Colonic mucosa (tissue), 4 donors: ENCODE results near the gene ADGRL3. TPM values are rescaled to one million over a fixed set of nuclear protein-coding genes. Genes with fewer than 3 reads are reported as not detected.

ENCODE experiments used
- DNase-seq: peaks from one replicate; pipeline ENCODE4 v3.0.0-alpha.2; 2020
- H3K27ac ChIP-seq: fragments of 200-600 bp; one replicate; pipeline ENCODE4 v1.8.0; 2021
- H3K27me3 ChIP-seq: fragments of 200-600 bp; one replicate; pipeline ENCODE4 v1.8.0; 2021
- H3K36me3 ChIP-seq: fragments of 200-600 bp; one replicate; pipeline ENCODE4 v1.8.0; 2021
- H3K4me1 ChIP-seq: fragments of 200-600 bp; one replicate; pipeline ENCODE4 v1.8.0; 2021; ENCODE audit warnings: mild to moderate bottlenecking
- H3K4me3 ChIP-seq: fragments of 200-600 bp; one replicate; pipeline ENCODE4 v1.8.0; 2021
- H3K9ac ChIP-seq, 2 donors: one replicate each; pipeline ENCODE4 v1.7.0; 2013; ENCODE audit warnings: control low read depth in 2 of 2, low read depth in 2 of 2, low read length in 2 of 2
- H3K9me3 ChIP-seq: fragments of 200-600 bp; one replicate; pipeline ENCODE4 v1.8.0; 2021
- CTCF ChIP-seq: fragments of 200-600 bp; IDR thresholded peaks from one replicate; pipeline ENCODE4 v1.8.0; 2022; ENCODE audit warnings: antibody characterized with exemption, mild to moderate bottlenecking
- intact Hi-C: fragments of 100-400 bp; cut with DNase I; formaldehyde crosslinking; loops from one replicate; pipeline ENCODE4 v1.14.1; 2022
- total RNA-seq, 2 donors: library from RNA; stranded (reverse); fragmentation: NEBNext Ultra II Directional in 1 of 2; extraction: Animal tissue kit (Norgen Biotek cat#: 25700) in 1 of 2; gene quantifications; one replicate each; pipeline ENCODE4 v1.2.1, GENCODE V29; 2021
- donor health status: healthy.
- donor health status: DM: no; HTN: no; CAD: no.
- donor health status: DM: no; HTN: no; CAD: no.

The ADGRL3 gene
- total RNA-seq, 2 donors from 2014 or later = 4.1 to 4.4 TPM

- Histone ChIP-seq H3K9me3 (no peaks in the 10 kb centered on the region), H3K27ac (no peak overlapping the region), H3K27me3 (no peaks in the 10 kb centered on the region), H3K9ac (no peak overlapping the region), H3K4me3 (no peak overlapping the region), H3K4me1 (no peaks in the 10 kb centered on the region), H3K36me3 (no peaks in the 10 kb centered on the region)
- intact Hi-C loops = no loop called here
- DNase-seq = no peak
- no peak for TF ChIP-seq CTCF
Observed at GRCh38 chr4:61785761-61786160, 585.6 kb downstream of the ADGRL3 start.

- Histone ChIP-seq H3K9me3 (no peaks in the 10 kb centered on the region), H3K36me3 (no peaks in the 10 kb centered on the region), H3K27me3 (no peaks in the 10 kb centered on the region), H3K4me1 (no peaks in the 10 kb centered on the region), H3K4me3 (no peak overlapping the region), H3K27ac (no peak overlapping the region), H3K9ac (no peak overlapping the region)
- intact Hi-C loops = no loop called here
- no peak for DNase-seq
- TF ChIP-seq CTCF = no peak
Observed at GRCh38 chr4:61786211-61786610, 586.1 kb downstream of the ADGRL3 start.

DNA sequence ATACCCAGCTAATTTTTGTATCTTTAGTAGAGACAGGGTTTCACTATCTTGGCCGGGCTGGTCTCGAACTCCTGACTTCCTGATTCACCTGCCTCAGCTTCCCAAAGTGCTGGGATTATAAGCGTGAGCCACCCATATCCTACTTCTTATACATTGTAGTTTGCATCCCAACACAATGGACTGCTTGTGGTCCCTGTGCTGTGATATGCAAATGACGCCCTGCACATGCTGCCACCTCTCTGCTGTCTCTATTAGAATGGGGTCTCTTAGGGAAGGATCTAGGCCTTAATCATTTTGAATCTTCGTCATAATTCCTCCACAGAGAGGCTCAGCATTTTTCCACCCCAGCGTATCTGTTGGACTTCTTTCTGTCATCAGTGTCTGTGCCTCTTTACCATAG is 595.9 kb downstream of the ADGRL3 start:
- no peaks in the 10 kb centered on the region for H3K27me3 ChIP-seq

DNA sequence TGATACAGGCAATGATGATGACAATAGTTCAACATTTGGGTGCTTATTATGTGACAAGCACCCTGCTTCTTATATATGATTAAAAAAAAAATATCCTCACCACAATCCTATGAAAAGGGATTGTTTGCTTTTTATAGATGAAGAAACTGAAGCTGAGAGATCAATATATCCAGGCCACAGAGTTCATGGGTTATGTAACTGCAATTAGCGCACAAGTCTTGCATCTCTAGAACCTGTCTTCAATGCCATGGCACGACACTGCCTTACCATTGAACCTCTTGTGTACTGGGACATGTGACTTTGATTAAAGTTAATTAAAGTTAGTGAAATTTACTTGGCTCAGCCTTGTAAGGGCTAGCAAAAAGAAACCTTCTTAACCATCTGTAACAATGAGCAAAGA is 599.7 kb downstream of the ADGRL3 start:
- Histone ChIP-seq H3K9ac (no peak overlapping the region), H3K27ac (no peak overlapping the region), H3K27me3 (no peaks in the 10 kb centered on the region), H3K4me3 (no peak overlapping the region), H3K4me1 (no peaks in the 10 kb centered on the region), H3K36me3 (no peaks in the 10 kb centered on the region), H3K9me3 (no peaks in the 10 kb centered on the region)
- DNase-seq = no peak
- intact Hi-C loops = no loop called here
- no peak for TF ChIP-seq CTCF

More for the DNA sequence above, 595.9 kb downstream of the ADGRL3 start:
- Histone ChIP-seq H3K4me3 (no peak overlapping the region), H3K9ac (no peak overlapping the region), H3K4me1 (no peaks in the 10 kb centered on the region), H3K27ac (no peak overlapping the region), H3K36me3 (no peaks in the 10 kb centered on the region), H3K9me3 (no peaks in the 10 kb centered on the region)
- no peak for TF ChIP-seq CTCF
- no peak for DNase-seq
- intact Hi-C loops = no loop called here

GRCh38 chr4:61805227-61805626 is 605.1 kb downstream of the ADGRL3 start:
- Histone ChIP-seq H3K4me1 (no peaks in the 10 kb centered on the region), H3K36me3 (no peaks in the 10 kb centered on the region), H3K27me3 (no peaks in the 10 kb centered on the region), H3K27ac (no peak overlapping the region), H3K9me3 (no peaks in the 10 kb centered on the region), H3K9ac (no peak overlapping the region), H3K4me3 (no peak overlapping the region)
- no peak for TF ChIP-seq CTCF
- DNase-seq = no peak
- intact Hi-C loops = no loop called here

- Histone ChIP-seq H3K9ac (no peak overlapping the region), H3K36me3 (no peaks in the 10 kb centered on the region), H3K4me1 (no peaks in the 10 kb centered on the region), H3K27me3 (no peaks in the 10 kb centered on the region), H3K4me3 (no peak overlapping the region), H3K27ac (no peak overlapping the region), H3K9me3 (no peaks in the 10 kb centered on the region)
- intact Hi-C loops = no loop called here
- no peak for TF ChIP-seq CTCF
- DNase-seq = no peak
Observed at GRCh38 chr4:61805979-61806378, 605.9 kb downstream of the ADGRL3 start.
